HG03060 (cell line): ENCODE measurements around the gene PRLH.
"Not testable (repeated sequence)": the region's sequence is repeated elsewhere in the genome, so short reads cannot be mapped to it uniquely, and the experiment has no call there.

ENCODE experiments used
- ATAC-seq: cut with Tn5 transposase; IDR thresholded peaks from one replicate; pipeline ENCODE4 v1.9.1; 2021; ENCODE audit warnings: low read depth, moderate number of reproducible peaks; ENCODE audit not compliant: unreplicated experiment

PRLH gene

GRCh38 chr2:237577956-237578870 is 11.8 kb downstream of the PRLH start:
- no peak for ATAC-seq

- ATAC-seq: no peak
These were observed 15.0 kb downstream of the PRLH start for GRCh38 chr2:237581326-237581725.

- no peak for ATAC-seq
These were observed 15.7 kb downstream of the PRLH start for GRCh38 chr2:237581751-237582746.

GRCh38 chr2:237583385-237584295 is 17.3 kb downstream of the PRLH start:
- ATAC-seq: no peak

- no peak for ATAC-seq
These were observed 19.3 kb downstream of the PRLH start for GRCh38 chr2:237585590-237586221.

- no peak for ATAC-seq
These were observed 21.8 kb downstream of the PRLH start for GRCh38 chr2:237588044-237588696.

- ATAC-seq: no peak
These were observed 24.1 kb downstream of the PRLH start, which contains the start of gene RAB17 for GRCh38 chr2:237590272-237591140. Gene RAB17, minus strand, starts transcription at chr2:237590734. Its CDS starts 4,580 bp downstream, at chr2:237586154.

GRCh38 chr2:237591141-237591881 is 24.9 kb downstream of the PRLH start:
- ATAC-seq: no peak

- no peak for ATAC-seq
These were observed 26.1 kb downstream of the PRLH start for GRCh38 chr2:237592425-237592980.

GRCh38 chr2:237593036-237593435 is 26.7 kb downstream of the PRLH start:
- ATAC-seq: no peak

GRCh38 chr2:237593596-237594320 is 27.4 kb downstream of the PRLH start:
- no peak for ATAC-seq

- ATAC-seq: no peak
These were observed 28.1 kb downstream of the PRLH start for GRCh38 chr2:237594514-237594871.

- not testable (repeated sequence) for ATAC-seq
These were observed 29.6 kb downstream of the PRLH start for GRCh38 chr2:237595829-237596519.

GRCh38 chr2:237596520-237597195 is 30.3 kb downstream of the PRLH start:
- ATAC-seq: no peak
